Gastrocnemius medialis (tissue), 4 donors: Measurements from ENCODE around the gene TBXA2R. TPM values are rescaled to one million over a fixed set of nuclear protein-coding genes. Genes with fewer than 3 reads are reported as not detected.
"Not testable (repeated sequence)": the region's sequence is repeated elsewhere in the genome, so short reads cannot be mapped to it uniquely, and the experiment has no call there.

Source experiments
- ATAC-seq, 2 donors: fragments of 150-250 bp; one replicate each; pipeline ENCODE4 v1.9.1; 2016
- DNase-seq, 2 donors: peaks; one replicate each; pipeline ENCODE4 v3.0.0-alpha.2; 2019
- H3K27ac ChIP-seq, 4 donors: fragments of 200-600 bp; sonication (generic); 1 replicate in 1 of 4; 2 replicates in 3 of 4; pipeline ENCODE4 v1.5.1; 2016 to 2018; ENCODE audit warnings: mild to moderate bottlenecking in 2 of 4, moderate library complexity in 1 of 4
- H3K27me3 ChIP-seq, 3 donors: fragments of 200-600 bp; sonication (generic) in 2 of 3; 1 replicate in 1 of 3; 2 replicates in 2 of 3; pipeline versions ENCODE4 v1.5.1 to v1.6.0; 2016 to 2019; ENCODE audit warnings: mild to moderate bottlenecking in 1 of 3, moderate library complexity in 1 of 3
- H3K36me3 ChIP-seq, 2 donors: fragments of 200-600 bp; sonication (generic) in 1 of 2; one replicate each; pipeline ENCODE4 v1.5.1; 2017 to 2018
- H3K4me1 ChIP-seq, 2 donors: fragments of 200-600 bp; sonication (generic) in 1 of 2; one replicate each; pipeline ENCODE4 v1.5.1; 2016 to 2017; ENCODE audit warnings: mild to moderate bottlenecking in 2 of 2
- H3K4me3 ChIP-seq, 4 donors: fragments of 200-600 bp; sonication (generic) in 3 of 4; 1 replicate in 1 of 4; 2 replicates in 3 of 4; pipeline ENCODE4 v1.5.1; 2016 to 2019; ENCODE audit warnings: mild to moderate bottlenecking in 2 of 4
- H3K9me3 ChIP-seq, 3 donors: fragments of 200-600 bp; sonication (generic) in 2 of 3; 1 replicate in 1 of 3; 2 replicates in 2 of 3; pipeline ENCODE4 v1.5.1; 2016 to 2019
- CTCF ChIP-seq, 5 experiments: fragments of 450-650 bp in 3 of 5; fragments of 200-600 bp in 2 of 5; sonication (generic) in 2 of 5; IDR thresholded peaks in 4 of 5; conservative IDR thresholded peaks in 1 of 5; 1 replicate in 4 of 5; 2 replicates in 1 of 5; pipeline ENCODE4 v1.5.1; 2016 to 2019; ENCODE audit warnings: antibody characterized with exemption in 5 of 5, mild to moderate bottlenecking in 3 of 5, moderate library complexity in 3 of 5
- POLR2A ChIP-seq, 2 donors: fragments of 450-650 bp; IDR thresholded peaks; one replicate each; pipeline ENCODE4 v1.6.1; 2017; ENCODE audit warnings: antibody characterized with exemption in 2 of 2, mild to moderate bottlenecking in 2 of 2, moderate library complexity in 2 of 2
- in situ Hi-C, 4 donors: fragments of 200-750 bp; cut with MboI; loops; one replicate each; pipeline versions ENCODE4 v1.15.0 to v1.8.0; 2017; ENCODE audit warnings: low sequenced_read_pairs in 4 of 4
- intact Hi-C: fragments of 100-400 bp; cut with DNase I; formaldehyde crosslinking; loops from one replicate; pipeline ENCODE4 v1.15.1; 2023; ENCODE audit warnings: low total_unique reads
- total RNA-seq, 4 donors: library from RNA; depleted of rRNA; stranded (reverse); fragments of >200 nt; gene quantifications; one replicate each; pipeline versions ENCODE4 v1.1.0 to v1.2.3, GENCODE V29; 2016

Gene TBXA2R
- total RNA-seq, 4 donors from 2014 or later, result 0.36 to 1.2 (median 0.51) TPM; not detected in 1

- H3K4me1 ChIP-seq, result peaks cover 3 to 5% of the 10 kb centered on the region in 2 donors
- peaks cover 0 to 14% of the 10 kb centered on the region in 2 donors for H3K36me3 ChIP-seq
- no peaks in the 10 kb centered on the region for H3K27me3 ChIP-seq
- no peak for TF ChIP-seq CTCF (IDR thresholded peaks at IDR 0.05 in 4 of 5, conservative IDR thresholded peaks at IDR 0.05 in 1 of 5)
- no peak for TF ChIP-seq POLR2A (IDR thresholded peaks at IDR 0.05)
- in situ Hi-C loops, result no loop called here
- ATAC-seq (no peak), DNase-seq (no peak)
- intact Hi-C loops, result no loop called here
- no peaks in the 10 kb centered on the region for H3K9me3 ChIP-seq
- no peak overlapping the region for H3K27ac ChIP-seq
- no peak overlapping the region for H3K4me3 ChIP-seq
These were observed 25.4 kb upstream of the TBXA2R start for GRCh38 chr19:3632098-3632497.

GRCh38 chr19:3631053-3631861, 24.6 kb upstream of the TBXA2R start:
- Histone ChIP-seq H3K9me3 (no peaks in the 10 kb centered on the region), H3K36me3 (peaks cover 0 to 14% of the 10 kb centered on the region in 2 donors), H3K4me1 (peaks cover 3 to 5% of the 10 kb centered on the region in 2 donors), H3K27me3 (no peaks in the 10 kb centered on the region), H3K27ac (no peak overlapping the region), H3K4me3 (no peak overlapping the region)
- intact Hi-C loops (no loop called here), in situ Hi-C loops (no loop called here)
- TF ChIP-seq POLR2A (IDR thresholded peaks at IDR 0.05) (no peak), CTCF (IDR thresholded peaks at IDR 0.05 in 4 of 5, conservative IDR thresholded peaks at IDR 0.05 in 1 of 5) (no peak)
- no peak for DNase-seq
- no peak for ATAC-seq

- H3K36me3 ChIP-seq, result peaks cover 0 to 14% of the 10 kb centered on the region in 2 donors
- H3K4me3 ChIP-seq, H3K27me3 ChIP-seq, ATAC-seq, H3K9me3 ChIP-seq, in situ Hi-C loops, H3K27ac ChIP-seq, intact Hi-C loops, DNase-seq: not testable (repeated sequence)
- peaks cover 19 to 21% of the 10 kb centered on the region in 2 donors for H3K4me1 ChIP-seq
These were observed 22.1 kb upstream of the TBXA2R start for GRCh38 chr19:3628766-3629165.

- ATAC-seq, result no peak
- in situ Hi-C loops, result no loop called here
These were observed 20.7 kb upstream of the TBXA2R start for GRCh38 chr19:3627351-3627723.

More at GRCh38 chr19:3627351-3627723, 20.7 kb upstream of the TBXA2R start:
- no peak for TF ChIP-seq POLR2A (IDR thresholded peaks at IDR 0.05)
- TF ChIP-seq CTCF (IDR thresholded peaks at IDR 0.05 in 4 of 5, conservative IDR thresholded peaks at IDR 0.05 in 1 of 5), result no peak
- H3K4me3 ChIP-seq, result peak overlapping the region; percentile 6 to 99 (median 52)
- no peak for DNase-seq
- peaks cover 0 to 12% of the 10 kb centered on the region in 2 donors for H3K36me3 ChIP-seq
- no peaks in the 10 kb centered on the region for H3K27me3 ChIP-seq
- peaks cover 19 to 21% of the 10 kb centered on the region in 2 donors for H3K4me1 ChIP-seq
- H3K27ac ChIP-seq, result peak overlapping the region; percentile 88 to 98 (median 96)
- intact Hi-C loops, result loop anchor here (2.0 kb wide), 2 partner anchors 55 to 71 kb away; partner anchors contain the start of genes HMG20B and MFSD12
- no peaks in the 10 kb centered on the region for H3K9me3 ChIP-seq
